Epithelial cell of esophagus (primary cell): Measurements from ENCODE around the gene SLC2A11.

Experiments used
- DNase-seq: peaks from one replicate; pipeline ENCODE4 v3.0.0; 2010; ENCODE audit warnings: low read depth
- H3K4me3 ChIP-seq: 2 replicates; pipeline ENCODE4 v1.5.1; 2011; ENCODE audit warnings: mild to moderate bottlenecking, low read length, control low read depth
- CTCF ChIP-seq: IDR thresholded peaks from 2 replicates; pipeline ENCODE4 v1.5.1; 2011; ENCODE audit warnings: low read depth, mild to moderate bottlenecking, low read length, control low read depth, inconsistent platforms; ENCODE audit not compliant: insufficient read depth; ENCODE audit errors: missing control alignments

Gene SLC2A11

GRCh38 chr22:23833017-23833751, 24.5 kb upstream of the SLC2A11 start:
- no peak for TF ChIP-seq CTCF
- no peak overlapping the region for H3K4me3 ChIP-seq
- DNase-seq = no peak

GRCh38 chr22:23833911-23834317, 23.8 kb upstream of the SLC2A11 start:
- no peak for TF ChIP-seq CTCF
- H3K4me3 ChIP-seq = no peak overlapping the region
- no peak for DNase-seq

GRCh38 chr22:23834406-23834792, 23.3 kb upstream of the SLC2A11 start:
- TF ChIP-seq CTCF = no peak
- no peak for DNase-seq
- no peak overlapping the region for H3K4me3 ChIP-seq

- no peak overlapping the region for H3K4me3 ChIP-seq
- no peak for TF ChIP-seq CTCF
- no peak for DNase-seq
Observed at GRCh38 chr22:23834793-23835483, 22.7 kb upstream of the SLC2A11 start.

- no peak for TF ChIP-seq CTCF
- no peak for DNase-seq
- no peak overlapping the region for H3K4me3 ChIP-seq
Observed at GRCh38 chr22:23835484-23836144, 22.1 kb upstream of the SLC2A11 start.

- no peak overlapping the region for H3K4me3 ChIP-seq
- no peak for TF ChIP-seq CTCF
- DNase-seq = no peak
Observed at GRCh38 chr22:23836281-23836680, 21.4 kb upstream of the SLC2A11 start.
